Hepatocyte (in vitro differentiated cells): ENCODE measurements around the gene CCDC78.

Source experiments
- EZH2phosphoT487 ChIP-seq: fragments of 200-600 bp; sonication (generic); IDR thresholded peaks from one replicate; pipeline ENCODE4 v1.6.1; 2018; ENCODE audit warnings: antibody characterized with exemption, mild to moderate bottlenecking, low read depth, moderate library complexity; ENCODE audit not compliant: unreplicated experiment, severe bottlenecking
- TF ChIP-seq, protein P1 (sequence below): fragments of 200-600 bp; sonication (generic); IDR thresholded peaks from 2 replicates; pipeline ENCODE4 v1.5.1; 2016; ENCODE audit warnings: antibody characterized with exemption, mild to moderate bottlenecking; ENCODE audit not compliant: poor library complexity

DNA sequence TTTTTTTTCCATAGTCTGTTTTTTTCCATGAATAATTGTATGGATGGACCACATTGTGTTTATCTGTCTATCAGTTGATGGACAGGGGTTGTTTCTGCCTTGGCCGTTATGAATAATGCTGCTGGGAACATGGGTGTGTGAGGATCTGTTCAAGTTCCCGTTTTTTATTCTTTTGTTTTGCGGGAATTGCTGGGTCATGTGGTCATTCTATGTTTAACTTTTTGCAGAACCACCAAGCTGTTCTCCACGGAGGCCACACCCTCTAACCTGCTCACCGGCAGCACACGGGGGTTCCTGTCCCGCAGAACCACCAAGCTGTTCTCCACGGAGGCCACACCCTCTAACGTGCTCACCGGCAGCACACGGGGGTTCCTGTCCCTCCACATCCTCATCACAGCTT is 28.4 kb upstream of the CCDC78 start:
- TF ChIP-seq, protein P1, sequence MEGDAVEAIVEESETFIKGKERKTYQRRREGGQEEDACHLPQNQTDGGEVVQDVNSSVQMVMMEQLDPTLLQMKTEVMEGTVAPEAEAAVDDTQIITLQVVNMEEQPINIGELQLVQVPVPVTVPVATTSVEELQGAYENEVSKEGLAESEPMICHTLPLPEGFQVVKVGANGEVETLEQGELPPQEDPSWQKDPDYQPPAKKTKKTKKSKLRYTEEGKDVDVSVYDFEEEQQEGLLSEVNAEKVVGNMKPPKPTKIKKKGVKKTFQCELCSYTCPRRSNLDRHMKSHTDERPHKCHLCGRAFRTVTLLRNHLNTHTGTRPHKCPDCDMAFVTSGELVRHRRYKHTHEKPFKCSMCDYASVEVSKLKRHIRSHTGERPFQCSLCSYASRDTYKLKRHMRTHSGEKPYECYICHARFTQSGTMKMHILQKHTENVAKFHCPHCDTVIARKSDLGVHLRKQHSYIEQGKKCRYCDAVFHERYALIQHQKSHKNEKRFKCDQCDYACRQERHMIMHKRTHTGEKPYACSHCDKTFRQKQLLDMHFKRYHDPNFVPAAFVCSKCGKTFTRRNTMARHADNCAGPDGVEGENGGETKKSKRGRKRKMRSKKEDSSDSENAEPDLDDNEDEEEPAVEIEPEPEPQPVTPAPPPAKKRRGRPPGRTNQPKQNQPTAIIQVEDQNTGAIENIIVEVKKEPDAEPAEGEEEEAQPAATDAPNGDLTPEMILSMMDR = no peak
- no peak for TF ChIP-seq EZH2phosphoT487
